K562 (cell line): ENCODE measurements around the gene OPCML. TPM values are rescaled to one million over a fixed set of nuclear protein-coding genes. Genes with fewer than 3 reads are reported as not detected.

Experiments used
- ATAC-seq: fragments of 200-7000 bp; cut with Tn5 transposase; 3 replicates; pipeline ENCODE4 v1.9.1; 2020; ENCODE audit warnings: moderate library complexity
- BruUV-seq: library from RNA; stranded (reverse); fragments of 400-500 nt; replicated peaks from 2 replicates; lab custom pipeline; 2021; lab: Mats Ljungman, UMichigan
- CTCF ChIA-PET: fragments of 300-600 bp; formaldehyde crosslinking; extraction: SDS; loops from one replicate; lab custom pipeline; 2021; ENCODE audit warnings: low intra/inter-chr PET ratio; lab: Yijun Ruan, JAX
- POLR2A ChIA-PET: fragments of 300-600, 350-650 bp; sonication (Branson Sonifier 250); formaldehyde crosslinking; extraction: SDS; loops from one replicate; lab custom pipeline; 2021; ENCODE audit warnings: antibody characterized with exemption, inconsistent platforms; lab: Yijun Ruan, JAX
- DNase-seq, 4 experiments: peaks; one replicate each; pipeline versions ENCODE4 v3.0.0 to v3.0.0-alpha.2; 2011 to 2018; ENCODE audit warnings: low spot score in 3 of 4, mixed read lengths in 3 of 4; ENCODE audit errors: extremely low read depth in 1 of 4
- FAIRE-seq: peaks from 2 replicates; lab custom pipeline; 2011; peaks lifted over from hg19 to GRCh38; lab: Jason Lieb, UNC
- H2AFZ ChIP-seq: 2 replicates; pipeline ENCODE4 v1.6.0; 2011; ENCODE audit warnings: low read depth, low read length, control low read depth, inconsistent platforms
- H3K27ac ChIP-seq: fragments of 200-600 bp; 3 replicates; pipeline ENCODE4 v1.8.0; 2011; ENCODE audit warnings: low read depth, mild to moderate bottlenecking, control low read depth, inconsistent platforms, low read length, moderate library complexity, mixed read lengths; ENCODE audit errors: extremely low read depth
- H3K27me3 ChIP-seq, 2 experiments: fragments of 300-600 bp in 1 of 2; 2 replicates in 1 of 2; 3 replicates in 1 of 2; pipeline versions ENCODE4 v1.6.0 to v1.8.0; 2011; ENCODE audit warnings: inconsistent platforms in 2 of 2, low read length in 2 of 2, mild to moderate bottlenecking in 1 of 2, mixed read lengths in 1 of 2, moderate library complexity in 1 of 2; ENCODE audit not compliant: control insufficient read depth in 2 of 2, insufficient read depth in 2 of 2
- H3K36me3 ChIP-seq: fragments of 300-600 bp; 3 replicates; pipeline ENCODE4 v1.8.0; 2011; ENCODE audit warnings: mild to moderate bottlenecking, low read length, inconsistent platforms; ENCODE audit not compliant: control insufficient read depth, insufficient read depth
- H3K4me1 ChIP-seq, 2 experiments: fragments of 200-600 bp in 1 of 2; replicated peaks in 1 of 2; 2 replicates in 1 of 2; 3 replicates in 1 of 2; pipeline versions ENCODE4 v1.5.1 to v1.8.0; 2011; ENCODE audit warnings: inconsistent platforms in 2 of 2, low read length in 2 of 2, mild to moderate bottlenecking in 1 of 2, mixed read lengths in 1 of 2, moderate library complexity in 1 of 2; ENCODE audit not compliant: control insufficient read depth in 2 of 2, insufficient read depth in 2 of 2
- H3K4me2 ChIP-seq: 2 replicates; pipeline ENCODE4 v1.6.1; 2011; ENCODE audit warnings: low read length, control low read depth, inconsistent platforms, mixed read lengths; ENCODE audit not compliant: insufficient read depth
- H3K4me3 ChIP-seq: fragments of 200-600 bp; sonication (generic), shearing (Covaris generic); 2 replicates; pipeline ENCODE4 v1.5.1; 2016; ENCODE audit warnings: control low read depth, inconsistent platforms
- H3K79me2 ChIP-seq: fragments of 200-600 bp; 3 replicates; pipeline ENCODE4 v1.8.0; 2011; ENCODE audit warnings: low read length, inconsistent platforms; ENCODE audit not compliant: control insufficient read depth, insufficient read depth
- H3K9ac ChIP-seq, 2 experiments: 2 replicates each; pipeline versions ENCODE4 v1.6.0 to v1.6.1; 2011; ENCODE audit warnings: low read depth in 2 of 2, low read length in 2 of 2, control low read depth in 1 of 2, inconsistent platforms in 1 of 2, mild to moderate bottlenecking in 1 of 2, mixed read lengths in 1 of 2; ENCODE audit not compliant: insufficient read depth in 1 of 2
- H3K9me1 ChIP-seq: one replicate; pipeline ENCODE4 v1.6.0; 2011; ENCODE audit warnings: inconsistent platforms, mild to moderate bottlenecking, low read length, moderate library complexity; ENCODE audit not compliant: control insufficient read depth, insufficient read depth
- H3K9me3 ChIP-seq: replicated peaks from 2 replicates; pipeline ENCODE4 v1.5.1; 2011; ENCODE audit warnings: low read depth, low read length, inconsistent platforms; ENCODE audit not compliant: control insufficient read depth, insufficient read depth
- H4K20me1 ChIP-seq: replicated peaks from 2 replicates; pipeline ENCODE4 v1.6.1; 2011; ENCODE audit warnings: low read length, inconsistent platforms, mixed read lengths; ENCODE audit not compliant: control insufficient read depth, insufficient read depth
- ASH1L ChIP-seq: fragments of 450-650 bp; IDR thresholded peaks from 2 replicates; pipeline ENCODE4 v1.6.1; 2018; ENCODE audit warnings: borderline replicate concordance, mild to moderate bottlenecking, low read depth; ENCODE audit not compliant: partially characterized antibody
- CEBPG ChIP-seq, 3 experiments: fragments of 200-800 bp in 1 of 3; sonication (Bioruptor generic) in 1 of 3; sonication (generic) in 1 of 3; formaldehyde crosslinking in 1 of 3; IDR thresholded peaks in 2 of 3; conservative IDR thresholded peaks in 1 of 3; 2 replicates each; pipeline versions ENCODE4 v1.6.1 to v1.8.0; 2016 to 2022; ENCODE audit warnings: missing compliant biosample characterization in 2 of 3, missing genetic modification characterization in 2 of 3, mild to moderate bottlenecking in 1 of 3, missing genetic modification reagents in 1 of 3
- DIDO1 ChIP-seq: fragments of 450-650 bp; IDR thresholded peaks from 2 replicates; pipeline ENCODE4 v1.6.1; 2016; ENCODE audit warnings: low read depth, missing biosample characterization, missing genetic modification characterization
- FOS ChIP-seq: IDR thresholded peaks from 3 replicates; pipeline ENCODE4 v1.6.1; 2011; ENCODE audit not compliant: insufficient read length; ENCODE audit errors: extremely low read depth
- HBP1 ChIP-seq: fragments of 450-650 bp; formaldehyde crosslinking; IDR thresholded peaks from 2 replicates; pipeline ENCODE4 v1.4.0; 2022; ENCODE audit warnings: missing genetic modification characterization
- HEY1 ChIP-seq: fragments of 250-450 bp; sonication (Bioruptor Pico); IDR thresholded peaks from 2 replicates; pipeline ENCODE4 v1.5.0; 2020; ENCODE audit warnings: mild to moderate bottlenecking, moderate library complexity, borderline replicate concordance
- HOMEZ ChIP-seq: fragments of 250-450 bp; sonication (Bioruptor Pico); IDR thresholded peaks from 2 replicates; pipeline ENCODE4 v1.4.0; 2020; ENCODE audit warnings: mild to moderate bottlenecking, moderate library complexity
- ID3 ChIP-seq, 2 experiments: fragments of 250-450 bp in 1 of 2; fragments of 450-650 bp in 1 of 2; sonication (Bioruptor Pico) in 1 of 2; IDR thresholded peaks; 2 replicates each; pipeline versions ENCODE4 v1.6.1 to v1.8.0; 2016 to 2021; ENCODE audit warnings: mild to moderate bottlenecking in 2 of 2, moderate library complexity in 2 of 2, missing compliant biosample characterization in 1 of 2, missing genetic modification characterization in 1 of 2
- KLF13 ChIP-seq: fragments of 450-650 bp; IDR thresholded peaks from 2 replicates; pipeline ENCODE4 v1.6.1; 2016; ENCODE audit warnings: missing genetic modification characterization, low read depth, mild to moderate bottlenecking, missing compliant biosample characterization, moderate library complexity, borderline replicate concordance
- MCM5 ChIP-seq: fragments of 450-650 bp; IDR thresholded peaks from 2 replicates; pipeline ENCODE4 v1.6.1; 2016; ENCODE audit warnings: low read depth
- MCM7 ChIP-seq, 2 experiments: fragments of 450-650 bp; IDR thresholded peaks; 2 replicates each; pipeline ENCODE4 v1.6.1; 2016 to 2018
- PCBP2 ChIP-seq: fragments of 200-400 bp; formaldehyde crosslinking; IDR thresholded peaks from 2 replicates; pipeline ENCODE4 v1.6.1; 2018; ENCODE audit warnings: low read length, low read depth, mild to moderate bottlenecking, moderate library complexity; ENCODE audit not compliant: poor library complexity, severe bottlenecking
- PHF21A ChIP-seq: fragments of 450-650 bp; IDR thresholded peaks from 2 replicates; pipeline ENCODE4 v1.6.1; 2017; ENCODE audit warnings: low read depth, borderline replicate concordance
- SP1 ChIP-seq: sonication (generic); formaldehyde crosslinking; IDR thresholded peaks from 2 replicates; pipeline ENCODE4 v1.8.1; 2022; ENCODE audit warnings: mild to moderate bottlenecking, missing genetic modification reagents
- SRF ChIP-seq, 2 experiments: fragments of 250-450, 450-650 bp in 1 of 2; sonication (Bioruptor Pico) in 1 of 2; sonication (generic) in 1 of 2; formaldehyde crosslinking; IDR thresholded peaks; 2 replicates each; pipeline versions ENCODE4 v1.5.0 to v1.5.1; 2020 to 2022; ENCODE audit warnings: mild to moderate bottlenecking in 1 of 2, missing genetic modification reagents in 1 of 2
- TAF15 ChIP-seq: fragments of 200-400 bp; formaldehyde crosslinking; IDR thresholded peaks from 2 replicates; pipeline ENCODE4 v1.6.1; 2017; ENCODE audit warnings: mild to moderate bottlenecking, low read depth, low read length, moderate library complexity
- TBP ChIP-seq: optimal IDR thresholded peaks from 2 replicates; pipeline ENCODE3; 2011; ENCODE audit warnings: low read depth, low read length, improper control_type of control experiment
- ZNF124 ChIP-seq: sonication (generic); formaldehyde crosslinking; IDR thresholded peaks from 2 replicates; pipeline ENCODE4 v1.8.1; 2022; ENCODE audit warnings: missing genetic modification reagents
- ZNF212 ChIP-seq: fragments of 450-650 bp; formaldehyde crosslinking; IDR thresholded peaks from 2 replicates; pipeline ENCODE4 v1.4.0; 2020; ENCODE audit warnings: mild to moderate bottlenecking
- WGBS: fragments of 100-300 bp; shearing (Covaris generic); methylation state at CpG from one replicate; pipeline ENCODE4 v1.1.6; 2016; ENCODE audit warnings: low coverage, mixed read lengths; ENCODE audit not compliant: insufficient coverage; ENCODE audit errors: missing lambda C conversion rate; 5-methylcytosine and 5-hydroxymethylcytosine counted together
- in situ Hi-C: fragments of 300-500 bp; cut with MboI; formaldehyde crosslinking; loops from 4 replicates; pipeline ENCODE4 v1.15.0; 2018; ENCODE audit warnings: inconsistent platforms, mixed read lengths
- intact Hi-C: fragments of 100-400 bp; cut with micrococcal nuclease; formaldehyde crosslinking; loops from 2 replicates; pipeline ENCODE4 v1.14.2; 2022
- polyA plus RNA-seq, 8 experiments: library from polyadenylated mRNA; depleted of rRNA in 4 of 8; stranded (reverse) in 5 of 8; unstranded in 3 of 8; fragments of >200 nt; fragmentation: Nextera tagmentation in 2 of 8; fragmentation: Illumina TruSeq in 1 of 8; extraction: Ambion mirVana in 2 of 8; extraction: Trizol in 1 of 8; gene quantifications; 2 replicates each; pipeline versions ENCODE4 v1.2.1 to v1.2.3, GENCODE V29; 2011 to 2014; ENCODE audit warnings: inconsistent platforms in 1 of 8, missing spikeins in 1 of 8
- total RNA-seq, 7 experiments: library from RNA; depleted of rRNA in 6 of 7; stranded (reverse); fragments of >200 nt in 6 of 7; fragmentation: Illumina TruSeq in 2 of 7; extraction: Trizol in 2 of 7; gene quantifications; 2 replicates each; pipeline versions ENCODE4 v1.2.1 to v1.2.3, GENCODE V29; 2011 to 2021; ENCODE audit warnings: low replicate concordance in 1 of 7

Gene OPCML
- total and polyA plus RNA-seq, 9 of the 15 experiments (the other 6 are each of a cell fraction or from before 2014, with no cell fraction given): not detected

GRCh38 chr11:132976115-132976514 lies 556.2 kb downstream of the OPCML start:
- H3K9ac ChIP-seq: no peak overlapping the region
- H3K4me1 ChIP-seq: no peaks in the 10 kb centered on the region
- no peaks in the 10 kb centered on the region for H3K9me1 ChIP-seq
- DNase-seq: no peak
- no peak for ATAC-seq
- H4K20me1 ChIP-seq: no peaks in the 10 kb centered on the region
- TF ChIP-seq ZNF124 (CRISPR knock-in tag) (no peak), MCM7 (IDR thresholded peaks at IDR 0.05) (no peak), KLF13 (tag) (no peak), HEY1 (CRISPR knock-in tag) (no peak), SP1 (CRISPR knock-in tag) (no peak), CEBPG (CRISPR knock-in tag; IDR thresholded peaks at IDR 0.05) (no peak), CEBPG (tag; conservative IDR thresholded peaks at IDR 0.05 in 1 of 2, IDR thresholded peaks at IDR 0.05 in 1 of 2) (no peak), HBP1 (CRISPR knock-in tag) (no peak), FOS (no peak), TAF15 (no peak), SRF (CRISPR knock-in tag; IDR thresholded peaks at IDR 0.05) (no peak), PHF21A (no peak), ID3 (CRISPR knock-in tag; IDR thresholded peaks at IDR 0.05) (no peak), ID3 (tag; IDR thresholded peaks at IDR 0.05) (no peak), HOMEZ (CRISPR knock-in tag) (no peak), ASH1L (no peak), TBP (no peak), MCM5 (no peak), PCBP2 (no peak), DIDO1 (tag) (no peak), ZNF212 (CRISPR knock-in tag) (no peak)
- in situ Hi-C loops: no loop called here
- no peaks in the 10 kb centered on the region for H3K27me3 ChIP-seq
- H2AFZ ChIP-seq: no peak overlapping the region
- WGBS: 0% methylated on average over 5 of the region's 5 CpGs
- ChIA-PET POLR2A (no interaction called here), CTCF (no interaction called here)
- H3K9me3 ChIP-seq: no peaks in the 10 kb centered on the region
- H3K4me3 ChIP-seq: no peak overlapping the region
- no peak for FAIRE-seq
- no peak overlapping the region for H3K27ac ChIP-seq
- no TSS peak for BruUV-seq
- no peak overlapping the region for H3K4me2 ChIP-seq
- H3K79me2 ChIP-seq: no peaks in the 10 kb centered on the region
- intact Hi-C loops: no loop called here
- no peaks in the 10 kb centered on the region for H3K36me3 ChIP-seq
